PC-9 (cell line): ENCODE data around the gene SIAH3.

Source experiments
- EZH2 ChIP-seq: fragments of 200-600 bp; sonication (generic); IDR thresholded peaks from 2 replicates; pipeline ENCODE4 v1.8.0; 2017; ENCODE audit warnings: antibody characterized with exemption, low read depth
- TF ChIP-seq, protein P1 (sequence below): fragments of 200-600 bp; sonication (generic); conservative IDR thresholded peaks from 2 replicates; pipeline ENCODE4 v1.6.1; 2017; ENCODE audit warnings: mixed run types, antibody characterized with exemption, mild to moderate bottlenecking, moderate library complexity

DNA sequence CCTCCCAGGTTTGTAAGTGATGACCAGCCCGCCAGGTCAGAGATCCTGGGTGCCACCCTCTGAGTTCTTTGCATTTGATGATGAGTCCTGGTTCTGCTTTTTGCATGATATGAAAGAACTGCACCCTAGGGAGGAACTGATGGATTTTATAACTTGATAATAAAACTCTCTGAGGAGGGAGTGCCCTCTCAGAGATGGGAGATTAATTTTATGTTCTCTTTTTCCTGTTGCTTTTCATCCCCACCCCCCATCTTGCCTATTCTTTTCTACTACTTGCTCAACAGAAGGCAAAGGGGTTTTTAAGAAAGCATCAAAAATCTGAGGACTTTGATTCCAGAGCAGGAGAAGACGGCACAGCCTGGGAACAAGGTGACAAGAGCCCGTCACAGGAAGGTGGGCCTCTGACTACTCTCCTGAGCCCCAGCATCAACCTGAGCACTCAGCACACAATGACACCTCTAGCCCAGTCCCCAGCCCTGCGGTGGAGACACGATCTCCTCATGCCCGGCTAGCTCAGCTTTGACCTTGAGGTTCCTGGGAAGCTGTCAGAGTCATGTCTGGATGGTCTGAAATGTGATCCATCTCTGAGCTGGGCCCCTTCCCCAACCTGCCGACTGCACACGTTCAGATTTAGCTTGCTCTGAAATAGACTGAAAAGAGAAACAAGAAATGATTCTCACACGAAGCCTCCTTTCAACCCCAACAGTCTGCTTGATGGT is 69.1 kb downstream of the SIAH3 start:
- no peak for TF ChIP-seq EZH2
- TF ChIP-seq, protein P1, sequence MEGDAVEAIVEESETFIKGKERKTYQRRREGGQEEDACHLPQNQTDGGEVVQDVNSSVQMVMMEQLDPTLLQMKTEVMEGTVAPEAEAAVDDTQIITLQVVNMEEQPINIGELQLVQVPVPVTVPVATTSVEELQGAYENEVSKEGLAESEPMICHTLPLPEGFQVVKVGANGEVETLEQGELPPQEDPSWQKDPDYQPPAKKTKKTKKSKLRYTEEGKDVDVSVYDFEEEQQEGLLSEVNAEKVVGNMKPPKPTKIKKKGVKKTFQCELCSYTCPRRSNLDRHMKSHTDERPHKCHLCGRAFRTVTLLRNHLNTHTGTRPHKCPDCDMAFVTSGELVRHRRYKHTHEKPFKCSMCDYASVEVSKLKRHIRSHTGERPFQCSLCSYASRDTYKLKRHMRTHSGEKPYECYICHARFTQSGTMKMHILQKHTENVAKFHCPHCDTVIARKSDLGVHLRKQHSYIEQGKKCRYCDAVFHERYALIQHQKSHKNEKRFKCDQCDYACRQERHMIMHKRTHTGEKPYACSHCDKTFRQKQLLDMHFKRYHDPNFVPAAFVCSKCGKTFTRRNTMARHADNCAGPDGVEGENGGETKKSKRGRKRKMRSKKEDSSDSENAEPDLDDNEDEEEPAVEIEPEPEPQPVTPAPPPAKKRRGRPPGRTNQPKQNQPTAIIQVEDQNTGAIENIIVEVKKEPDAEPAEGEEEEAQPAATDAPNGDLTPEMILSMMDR, result no peak
